Measurements from ENCODE around the gene TIPARP.

DNA sequence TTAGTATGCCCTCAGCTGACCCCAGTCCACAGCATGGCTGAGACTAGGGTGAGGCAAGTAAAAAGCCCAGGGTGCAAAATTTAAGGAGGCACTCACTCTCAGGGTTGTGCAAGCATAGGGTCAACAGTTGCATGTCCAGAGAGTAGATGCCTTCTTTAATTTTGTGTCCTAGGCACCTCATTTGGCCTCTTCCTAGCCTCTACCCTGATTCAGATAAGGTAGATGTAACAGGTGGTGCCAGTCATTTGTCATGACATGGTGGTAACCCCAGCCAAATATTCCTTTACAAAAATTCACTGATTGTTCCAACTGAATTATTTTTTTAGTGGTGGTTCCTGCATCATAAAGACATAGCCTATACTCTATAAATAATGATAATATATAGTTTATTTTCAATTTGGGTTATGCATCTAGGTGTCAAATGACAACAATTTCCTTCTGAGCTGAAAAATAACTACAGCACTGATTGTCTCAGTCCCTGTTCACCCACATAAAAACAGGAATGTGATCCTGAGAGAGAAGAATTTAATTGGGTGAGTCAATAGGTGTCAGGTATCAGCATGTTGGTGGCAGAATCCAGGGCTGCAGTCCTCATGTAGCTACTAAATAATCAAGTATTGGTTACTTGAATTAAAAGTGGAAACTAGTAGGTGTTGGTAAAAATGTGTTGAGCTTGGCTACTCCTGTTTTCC lies 44.2 kb upstream of the TIPARP start:
- TF ChIP-seq, protein P1, sequence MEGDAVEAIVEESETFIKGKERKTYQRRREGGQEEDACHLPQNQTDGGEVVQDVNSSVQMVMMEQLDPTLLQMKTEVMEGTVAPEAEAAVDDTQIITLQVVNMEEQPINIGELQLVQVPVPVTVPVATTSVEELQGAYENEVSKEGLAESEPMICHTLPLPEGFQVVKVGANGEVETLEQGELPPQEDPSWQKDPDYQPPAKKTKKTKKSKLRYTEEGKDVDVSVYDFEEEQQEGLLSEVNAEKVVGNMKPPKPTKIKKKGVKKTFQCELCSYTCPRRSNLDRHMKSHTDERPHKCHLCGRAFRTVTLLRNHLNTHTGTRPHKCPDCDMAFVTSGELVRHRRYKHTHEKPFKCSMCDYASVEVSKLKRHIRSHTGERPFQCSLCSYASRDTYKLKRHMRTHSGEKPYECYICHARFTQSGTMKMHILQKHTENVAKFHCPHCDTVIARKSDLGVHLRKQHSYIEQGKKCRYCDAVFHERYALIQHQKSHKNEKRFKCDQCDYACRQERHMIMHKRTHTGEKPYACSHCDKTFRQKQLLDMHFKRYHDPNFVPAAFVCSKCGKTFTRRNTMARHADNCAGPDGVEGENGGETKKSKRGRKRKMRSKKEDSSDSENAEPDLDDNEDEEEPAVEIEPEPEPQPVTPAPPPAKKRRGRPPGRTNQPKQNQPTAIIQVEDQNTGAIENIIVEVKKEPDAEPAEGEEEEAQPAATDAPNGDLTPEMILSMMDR (IDR thresholded peaks at IDR 0.05): no peak
- no peak for TF ChIP-seq POLR2A (IDR thresholded peaks at IDR 0.05)
